PC-3 (cell line): ENCODE results near the gene STAP1. TPM values are rescaled to one million over a fixed set of nuclear protein-coding genes. Genes with fewer than 3 reads are reported as not detected.

Source experiments
- ATAC-seq: fragments of 200-7000 bp; cut with Tn5 transposase; 2 replicates; pipeline ENCODE4 v1.9.1; 2020; ENCODE audit warnings: mild to moderate bottlenecking, moderate library complexity
- BruUV-seq: library from RNA; stranded (reverse); fragments of 400-500 nt; replicated peaks from 2 replicates; lab custom pipeline; 2021; lab: Mats Ljungman, UMichigan
- CTCF ChIA-PET: fragments of 300-600 bp; sonication (Branson Sonifier 250); formaldehyde crosslinking; loops from one replicate; lab custom pipeline; 2022; ENCODE audit warnings: antibody characterized with exemption; lab: Charles Lee
- POLR2A ChIA-PET: fragments of 300-600 bp; sonication (Branson Sonifier 250); formaldehyde crosslinking; loops from one replicate; lab custom pipeline; 2022; ENCODE audit warnings: antibody characterized with exemption; ENCODE audit not compliant: unreplicated experiment; lab: Charles Lee
- DNase-seq: peaks from one replicate; pipeline ENCODE4 v3.0.0-alpha.2; 2015
- H2AFZ ChIP-seq: fragments of 300-600 bp; sonication (generic); 2 replicates; pipeline ENCODE4 v1.6.0; 2016; ENCODE audit warnings: antibody characterized with exemption, low read length
- H3F3A ChIP-seq: fragments of 300-600 bp; sonication (generic); one replicate; pipeline ENCODE4 v1.6.0; 2017; ENCODE audit warnings: antibody characterized with exemption, low read length, control low read depth, mild to moderate bottlenecking; ENCODE audit not compliant: unreplicated experiment
- H3K27ac ChIP-seq: fragments of 300-600 bp; sonication (generic); 2 replicates; pipeline ENCODE4 v1.5.1; 2016; ENCODE audit warnings: mild to moderate bottlenecking, low read length
- H3K27me3 ChIP-seq: fragments of 300-600 bp; sonication (generic); 2 replicates; pipeline ENCODE4 v1.6.1; 2016; ENCODE audit warnings: low read length, mixed read lengths
- H3K36me3 ChIP-seq: fragments of 300-600 bp; sonication (generic); 2 replicates; pipeline ENCODE4 v1.6.1; 2016; ENCODE audit warnings: low read depth, mixed run types, low read length, mixed read lengths
- H3K4me1 ChIP-seq: fragments of 300-600 bp; sonication (generic); 2 replicates; pipeline ENCODE4 v1.5.1; 2016; ENCODE audit warnings: low read length; ENCODE audit not compliant: insufficient read depth
- H3K4me2 ChIP-seq: fragments of 300-600 bp; sonication (generic); 2 replicates; pipeline ENCODE4 v1.6.0; 2016; ENCODE audit warnings: low read length
- H3K4me3 ChIP-seq: fragments of 300-600 bp; sonication (generic); 2 replicates; pipeline ENCODE4 v1.5.1; 2016; ENCODE audit warnings: mild to moderate bottlenecking, low read length, mixed read lengths
- H3K79me2 ChIP-seq: fragments of 300-600 bp; sonication (generic); 2 replicates; pipeline ENCODE4 v1.6.1; 2017; ENCODE audit warnings: low read length, mixed read lengths
- H3K9ac ChIP-seq: fragments of 300-600 bp; sonication (generic); 2 replicates; pipeline ENCODE4 v1.6.0; 2016; ENCODE audit warnings: mild to moderate bottlenecking, low read length
- H3K9me2 ChIP-seq: fragments of 300-600 bp; sonication (generic); replicated peaks from 2 replicates; pipeline ENCODE4 v1.6.1; 2016; ENCODE audit warnings: mixed run types, low read length, mixed read lengths
- H3K9me3 ChIP-seq: fragments of 300-600 bp; sonication (generic); 2 replicates; pipeline ENCODE4 v1.6.1; 2016; ENCODE audit warnings: low read length, mixed read lengths
- H4K20me1 ChIP-seq: fragments of 300-600 bp; sonication (generic); 2 replicates; pipeline ENCODE4 v1.6.1; 2016; ENCODE audit warnings: low read length, mixed read lengths
- CTCF ChIP-seq: fragments of 300-600 bp; sonication (generic); conservative IDR thresholded peaks from 2 replicates; pipeline ENCODE4 v1.5.1; 2017; ENCODE audit warnings: antibody characterized with exemption, low read depth, mild to moderate bottlenecking, low read length
- EZH2 ChIP-seq: fragments of 300-600 bp; sonication (generic); IDR thresholded peaks from one replicate; pipeline ENCODE4 v1.6.1; 2017; ENCODE audit warnings: antibody characterized with exemption, mild to moderate bottlenecking, low read length; ENCODE audit not compliant: unreplicated experiment
- EZH2phosphoT487 ChIP-seq: fragments of 300-600 bp; sonication (generic); IDR thresholded peaks from 2 replicates; pipeline ENCODE4 v1.6.1; 2018; ENCODE audit warnings: mild to moderate bottlenecking, antibody characterized with exemption, low read length, borderline replicate concordance
- intact Hi-C: fragments of 100-400 bp; cut with micrococcal nuclease; formaldehyde crosslinking; loops from 2 replicates; pipeline ENCODE4 v1.9.0; 2023
- total RNA-seq: library from RNA; depleted of rRNA; stranded (reverse); fragments of >200 nt; gene quantifications from 2 replicates; pipeline ENCODE4 v1.2.3, GENCODE V29; 2014

The STAP1 gene
- total RNA-seq, 1 experiment from 2014 or later: not detected

- H3K4me3 ChIP-seq: no peak overlapping the region
- no peaks in the 10 kb centered on the region for H3K27me3 ChIP-seq
- no peak overlapping the region for H3K9ac ChIP-seq
- BruUV-seq: no TSS peak
- ChIA-PET CTCF (no interaction called here), POLR2A (no interaction called here)
- TF ChIP-seq EZH2: no peak
- TF ChIP-seq CTCF: no peak
- ATAC-seq: no peak
- no peaks in the 10 kb centered on the region for H3K79me2 ChIP-seq
- H3F3A ChIP-seq: no peaks in the 10 kb centered on the region
- H3K4me2 ChIP-seq: no peak overlapping the region
- no peak overlapping the region for H3K27ac ChIP-seq
- intact Hi-C loops: no loop called here
- no peaks in the 10 kb centered on the region for H3K36me3 ChIP-seq
- H2AFZ ChIP-seq: no peak overlapping the region
- no peak for DNase-seq
- H3K4me1 ChIP-seq: no peaks in the 10 kb centered on the region
- H3K9me3 ChIP-seq: no peaks in the 10 kb centered on the region
- no peaks in the 10 kb centered on the region for H4K20me1 ChIP-seq
- H3K9me2 ChIP-seq: no peaks in the 10 kb centered on the region
Measured at GRCh38 chr4:67566335-67566734, 7.8 kb downstream of the STAP1 start.

- Histone ChIP-seq H3K9me3 (no peaks in the 10 kb centered on the region), H3K36me3 (no peaks in the 10 kb centered on the region), H3K9ac (no peak overlapping the region), H2AFZ (no peak overlapping the region), H3K4me3 (no peak overlapping the region), H3K4me2 (no peak overlapping the region), H3K27me3 (no peaks in the 10 kb centered on the region), H3K9me2 (no peaks in the 10 kb centered on the region), H4K20me1 (no peaks in the 10 kb centered on the region), H3K27ac (no peak overlapping the region), H3F3A (no peaks in the 10 kb centered on the region), H3K4me1 (no peaks in the 10 kb centered on the region), H3K79me2 (no peaks in the 10 kb centered on the region)
- ATAC-seq (peak; percentile 79), DNase-seq (peak; percentile 54)
- BruUV-seq: no TSS peak
- TF ChIP-seq CTCF (no peak), EZH2 (no peak), EZH2phosphoT487 (no peak)
- ChIA-PET POLR2A (no interaction called here), CTCF (no interaction called here)
- intact Hi-C loops: no loop called here
Measured at GRCh38 chr4:67568820-67569219, 10.3 kb downstream of the STAP1 start.

- ChIA-PET POLR2A (no interaction called here), CTCF (no interaction called here)
- no TSS peak for BruUV-seq
- Histone ChIP-seq H3K4me1 (no peaks in the 10 kb centered on the region), H3F3A (no peaks in the 10 kb centered on the region), H3K36me3 (no peaks in the 10 kb centered on the region), H3K9ac (no peak overlapping the region), H4K20me1 (no peaks in the 10 kb centered on the region), H3K27ac (no peak overlapping the region), H3K4me2 (no peak overlapping the region), H2AFZ (no peak overlapping the region), H3K4me3 (no peak overlapping the region), H3K9me2 (no peaks in the 10 kb centered on the region), H3K79me2 (no peaks in the 10 kb centered on the region), H3K9me3 (no peaks in the 10 kb centered on the region), H3K27me3 (no peaks in the 10 kb centered on the region)
- ATAC-seq (no peak), DNase-seq (no peak)
- intact Hi-C loops: no loop called here
- TF ChIP-seq EZH2 (no peak), CTCF (no peak), EZH2phosphoT487 (no peak)
Measured at GRCh38 chr4:67570537-67570936, 12.0 kb downstream of the STAP1 start.
